SK-N-MC (cell line): ENCODE measurements around the gene LRRC61.
"Not testable (repeated sequence)": the region's sequence is repeated elsewhere in the genome, so short reads cannot be mapped to it uniquely, and the experiment has no call there.

Experiments used
- DNase-seq: peaks from one replicate; pipeline ENCODE4 v3.0.0-alpha.2; 2011; ENCODE audit warnings: low read depth, low spot score
- H3K27ac ChIP-seq: fragments of 200-600 bp; sonication (generic); 2 replicates; pipeline ENCODE4 v1.5.1; 2016; ENCODE audit warnings: mixed run types
- H3K36me3 ChIP-seq: fragments of 200-600 bp; sonication (generic); 2 replicates; pipeline ENCODE4 v1.6.1; 2017; ENCODE audit warnings: antibody characterized with exemption, low read length, mixed read lengths; ENCODE audit not compliant: insufficient read depth
- H3K4me3 ChIP-seq: fragments of 200-600 bp; sonication (generic); 2 replicates; pipeline ENCODE4 v1.5.1; 2016
- H3K9ac ChIP-seq: fragments of 200-600 bp; sonication (generic); 2 replicates; pipeline ENCODE4 v1.8.0; 2017; ENCODE audit warnings: mixed run types, mixed read lengths; ENCODE audit not compliant: insufficient read length
- H3K9me3 ChIP-seq: fragments of 200-600 bp; sonication (generic); 2 replicates; pipeline ENCODE4 v1.6.1; 2017; ENCODE audit warnings: low read depth, mild to moderate bottlenecking, antibody characterized with exemption, low read length, moderate library complexity, mixed read lengths
- EZH2 ChIP-seq: fragments of 200-600 bp; sonication (generic); IDR thresholded peaks from one replicate; pipeline ENCODE4 v1.6.1; 2017; ENCODE audit warnings: antibody characterized with exemption
- FOXP2 ChIP-seq: optimal IDR thresholded peaks from 2 replicates; pipeline ENCODE3; 2011; ENCODE audit warnings: mild to moderate bottlenecking, moderate library complexity; ENCODE audit not compliant: insufficient read depth; ENCODE audit errors: extremely low read length, control extremely low read depth
- POLR2AphosphoS5 ChIP-seq: IDR thresholded peaks from 2 replicates; pipeline ENCODE4 v1.6.1; 2012; ENCODE audit warnings: mild to moderate bottlenecking, low read depth, low read length, borderline replicate concordance

Gene LRRC61

GRCh38 chr7:150297978-150298377, 25.2 kb upstream of the LRRC61 start:
- H3K36me3 ChIP-seq, H3K9ac ChIP-seq, DNase-seq, H3K4me3 ChIP-seq, H3K27ac ChIP-seq, H3K9me3 ChIP-seq: not testable (repeated sequence)

DNA sequence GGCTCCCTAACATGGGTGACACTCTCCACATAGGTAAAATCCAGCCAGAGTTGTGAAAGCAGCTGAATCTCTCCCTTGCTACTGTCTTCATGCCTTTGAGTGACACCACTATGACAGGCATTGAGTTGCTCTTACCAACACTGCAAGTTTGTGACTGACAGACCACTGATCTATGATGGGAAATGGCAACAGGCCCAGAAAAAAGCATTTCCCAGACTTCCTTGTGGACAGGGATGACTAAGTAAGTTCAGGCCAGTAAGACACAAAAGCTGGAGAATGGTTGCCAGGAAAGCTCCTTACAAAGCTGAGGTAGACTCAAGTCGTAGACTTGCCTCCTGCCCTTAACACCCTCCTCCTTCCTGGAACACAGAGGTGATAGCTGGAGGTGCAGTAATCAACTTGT, 20.2 kb upstream of the LRRC61 start:
- not testable (repeated sequence) for H3K36me3 ChIP-seq, H3K27ac ChIP-seq, H3K9ac ChIP-seq, DNase-seq, H3K9me3 ChIP-seq, H3K4me3 ChIP-seq

- DNase-seq, H3K4me3 ChIP-seq, H3K9me3 ChIP-seq, H3K9ac ChIP-seq, H3K36me3 ChIP-seq, H3K27ac ChIP-seq: not testable (repeated sequence)
Measured at GRCh38 chr7:150304499-150305258, 18.5 kb upstream of the LRRC61 start.

GRCh38 chr7:150305259-150305902, 17.8 kb upstream of the LRRC61 start:
- not testable (repeated sequence) for H3K9ac ChIP-seq, DNase-seq, H3K4me3 ChIP-seq, H3K36me3 ChIP-seq, H3K27ac ChIP-seq, H3K9me3 ChIP-seq

- not testable (repeated sequence) for H3K36me3 ChIP-seq, DNase-seq, H3K4me3 ChIP-seq, H3K27ac ChIP-seq, H3K9me3 ChIP-seq, H3K9ac ChIP-seq
Measured at GRCh38 chr7:150305903-150306284, 17.3 kb upstream of the LRRC61 start.

GRCh38 chr7:150306377-150306776, 16.8 kb upstream of the LRRC61 start:
- H3K27ac ChIP-seq, H3K9me3 ChIP-seq, DNase-seq, H3K36me3 ChIP-seq, H3K9ac ChIP-seq, H3K4me3 ChIP-seq: not testable (repeated sequence)

DNA sequence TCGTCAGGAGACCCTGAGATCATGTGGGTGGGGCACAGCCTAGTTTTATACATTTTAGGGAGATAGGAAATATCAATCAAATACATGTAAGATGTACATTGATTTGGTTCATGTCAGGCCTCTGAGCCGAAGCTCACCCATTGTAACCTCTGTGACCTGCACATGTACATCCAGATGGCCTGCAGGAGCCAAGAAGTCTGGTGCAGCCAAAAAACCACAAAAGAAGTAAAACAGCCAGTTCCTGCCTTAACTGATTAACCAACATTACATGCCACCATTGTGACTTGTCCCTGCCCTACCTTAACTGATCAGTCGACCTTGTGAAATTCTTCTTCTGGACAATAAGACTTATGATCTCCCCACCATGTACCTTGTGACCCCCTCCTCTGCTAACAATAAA, 16.0 kb upstream of the LRRC61 start:
- H3K9ac ChIP-seq: no peak overlapping the region
- no peaks in the 10 kb centered on the region for H3K9me3 ChIP-seq
- no peak for TF ChIP-seq EZH2
- TF ChIP-seq FOXP2: no peak
- no peak for TF ChIP-seq POLR2AphosphoS5
- H3K36me3 ChIP-seq: no peaks in the 10 kb centered on the region
- H3K4me3 ChIP-seq: no peak overlapping the region
- H3K27ac ChIP-seq: no peak overlapping the region
- no peak for DNase-seq

GRCh38 chr7:150307904-150308303, 15.3 kb upstream of the LRRC61 start:
- H3K9ac ChIP-seq: no peak overlapping the region
- H3K4me3 ChIP-seq: no peak overlapping the region
- TF ChIP-seq POLR2AphosphoS5 (no peak), EZH2 (no peak), FOXP2 (no peak)
- no peaks in the 10 kb centered on the region for H3K9me3 ChIP-seq
- DNase-seq: no peak
- H3K36me3 ChIP-seq: no peaks in the 10 kb centered on the region
- no peak overlapping the region for H3K27ac ChIP-seq

DNA sequence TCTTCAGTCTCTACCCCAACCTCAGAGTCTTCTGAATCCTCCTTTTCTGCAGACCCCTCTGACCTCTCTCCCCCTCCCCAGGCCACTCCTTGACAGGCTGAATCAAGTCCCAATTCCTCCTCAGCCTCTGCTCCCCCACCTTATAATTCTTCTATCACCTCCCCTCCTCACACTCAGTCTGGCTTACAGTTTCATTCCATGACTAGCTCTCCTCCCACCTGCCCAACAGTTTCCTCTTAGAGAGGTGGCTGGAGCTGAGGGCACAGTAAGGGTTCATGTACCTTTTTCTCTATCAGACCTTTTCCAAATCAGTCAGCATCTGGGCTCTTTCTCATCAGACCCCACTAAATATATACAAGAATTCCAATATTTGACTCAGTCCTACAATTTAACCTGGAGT, 14.6 kb upstream of the LRRC61 start:
- H3K27ac ChIP-seq: no peak overlapping the region
- DNase-seq: no peak
- no peaks in the 10 kb centered on the region for H3K36me3 ChIP-seq
- H3K9me3 ChIP-seq: no peaks in the 10 kb centered on the region
- no peak for TF ChIP-seq POLR2AphosphoS5
- no peak for TF ChIP-seq FOXP2
- TF ChIP-seq EZH2: no peak
- no peak overlapping the region for H3K9ac ChIP-seq
- H3K4me3 ChIP-seq: no peak overlapping the region

GRCh38 chr7:150311146-150311545, 12.0 kb upstream of the LRRC61 start:
- H3K4me3 ChIP-seq: no peak overlapping the region
- no peak for TF ChIP-seq FOXP2
- no peak for TF ChIP-seq EZH2
- no peak for TF ChIP-seq POLR2AphosphoS5
- H3K27ac ChIP-seq: no peak overlapping the region
- no peaks in the 10 kb centered on the region for H3K36me3 ChIP-seq
- H3K9me3 ChIP-seq: no peaks in the 10 kb centered on the region
- no peak overlapping the region for H3K9ac ChIP-seq
- DNase-seq: no peak
